ENCODE data around the gene PSAT1.

DNA sequence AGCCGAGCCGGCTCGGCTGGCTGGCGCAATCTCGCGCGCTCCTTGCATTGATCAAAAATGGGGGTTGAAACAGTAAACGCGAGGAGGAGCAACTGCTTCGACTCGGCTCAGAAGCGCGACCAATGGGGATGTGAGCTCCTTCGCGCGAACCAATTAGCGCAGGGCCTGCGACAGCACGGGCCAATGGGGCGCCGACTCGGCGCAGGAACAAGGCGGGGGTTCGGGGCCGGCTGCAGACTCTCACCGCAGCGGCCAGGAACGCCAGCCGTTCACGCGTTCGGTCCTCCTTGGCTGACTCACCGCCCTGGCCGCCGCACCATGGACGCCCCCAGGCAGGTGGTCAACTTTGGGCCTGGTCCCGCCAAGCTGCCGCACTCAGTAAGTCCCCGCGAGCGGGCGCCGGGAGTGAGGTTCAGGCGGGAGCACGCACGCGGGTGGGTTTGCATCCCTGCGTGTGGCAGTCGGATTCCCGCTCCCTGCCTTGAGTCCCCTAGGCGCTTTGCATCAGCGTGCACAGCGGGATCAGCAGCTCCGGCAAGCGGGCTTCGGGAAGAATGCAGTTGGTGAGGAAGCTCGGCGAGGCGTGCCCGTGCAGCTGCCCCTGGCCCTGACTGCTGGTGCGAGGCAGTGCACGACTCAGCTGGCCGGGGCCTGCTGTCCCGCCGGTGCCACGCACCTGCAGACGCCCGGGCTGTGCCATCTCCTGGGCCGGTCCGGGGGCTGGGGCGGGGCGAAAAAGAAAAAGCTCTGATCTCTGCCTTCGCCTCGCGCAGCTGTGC is at the start of gene PSAT1:
- TF ChIP-seq, protein P1, sequence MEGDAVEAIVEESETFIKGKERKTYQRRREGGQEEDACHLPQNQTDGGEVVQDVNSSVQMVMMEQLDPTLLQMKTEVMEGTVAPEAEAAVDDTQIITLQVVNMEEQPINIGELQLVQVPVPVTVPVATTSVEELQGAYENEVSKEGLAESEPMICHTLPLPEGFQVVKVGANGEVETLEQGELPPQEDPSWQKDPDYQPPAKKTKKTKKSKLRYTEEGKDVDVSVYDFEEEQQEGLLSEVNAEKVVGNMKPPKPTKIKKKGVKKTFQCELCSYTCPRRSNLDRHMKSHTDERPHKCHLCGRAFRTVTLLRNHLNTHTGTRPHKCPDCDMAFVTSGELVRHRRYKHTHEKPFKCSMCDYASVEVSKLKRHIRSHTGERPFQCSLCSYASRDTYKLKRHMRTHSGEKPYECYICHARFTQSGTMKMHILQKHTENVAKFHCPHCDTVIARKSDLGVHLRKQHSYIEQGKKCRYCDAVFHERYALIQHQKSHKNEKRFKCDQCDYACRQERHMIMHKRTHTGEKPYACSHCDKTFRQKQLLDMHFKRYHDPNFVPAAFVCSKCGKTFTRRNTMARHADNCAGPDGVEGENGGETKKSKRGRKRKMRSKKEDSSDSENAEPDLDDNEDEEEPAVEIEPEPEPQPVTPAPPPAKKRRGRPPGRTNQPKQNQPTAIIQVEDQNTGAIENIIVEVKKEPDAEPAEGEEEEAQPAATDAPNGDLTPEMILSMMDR (IDR thresholded peaks at IDR 0.05 in 2 of 3, conservative IDR thresholded peaks at IDR 0.05 in 1 of 3; ENCODE audit: borderline replicate concordance in 1 of 3, insufficient read depth in 1 of 3, low read depth in 2 of 3, low read length in 2 of 3), result no peak
- TF ChIP-seq EZH2phosphoT487 (IDR thresholded peaks at IDR 0.05; ENCODE audit: borderline replicate concordance) (no peak), POLR2A (IDR thresholded peaks at IDR 0.05; ENCODE audit: borderline replicate concordance, extremely low read depth, insufficient read depth, insufficient read length) (peak; percentile 63), YY1 (IDR thresholded peaks at IDR 0.05; ENCODE audit: extremely low read depth, insufficient replicate concordance, low read depth, low read length) (peak; percentile 50), POLR2AphosphoS5 (IDR thresholded peaks at IDR 0.05; ENCODE audit: low read depth, low read length) (peak; percentile 93), SRF (IDR thresholded peaks at IDR 0.05; ENCODE audit: low read depth) (no peak), EZH2 (IDR thresholded peaks at IDR 0.05) (no peak), SP1 (IDR thresholded peaks at IDR 0.05; ENCODE audit: low read depth) (peak; percentile 96)
- TF ChIP-seq, protein P2, sequence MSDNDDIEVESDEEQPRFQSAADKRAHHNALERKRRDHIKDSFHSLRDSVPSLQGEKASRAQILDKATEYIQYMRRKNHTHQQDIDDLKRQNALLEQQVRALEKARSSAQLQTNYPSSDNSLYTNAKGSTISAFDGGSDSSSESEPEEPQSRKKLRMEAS (IDR thresholded peaks at IDR 0.05), result peak; percentile 93
- TF ChIP-seq, protein P3, sequence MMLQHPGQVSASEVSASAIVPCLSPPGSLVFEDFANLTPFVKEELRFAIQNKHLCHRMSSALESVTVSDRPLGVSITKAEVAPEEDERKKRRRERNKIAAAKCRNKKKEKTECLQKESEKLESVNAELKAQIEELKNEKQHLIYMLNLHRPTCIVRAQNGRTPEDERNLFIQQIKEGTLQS (IDR thresholded peaks at IDR 0.05), result no peak

Measured in HCT116 (cell line).